Stimulated activated CD4-positive, alpha-beta T cell treated with anti-CD3 and anti-CD28 coated beads, Interleukin-1b, Interleukin-23, amount 100 ng/mL, for 48 hours (primary cell): ENCODE results near the gene ITGB5.
"Not testable (repeated sequence)": the region's sequence is repeated elsewhere in the genome, so short reads cannot be mapped to it uniquely, and the experiment has no call there.

Experiments used
- DNase-seq: peaks from one replicate; pipeline ENCODE4 v3.0.0-alpha.2; 2020

ITGB5 gene

GRCh38 chr3:124809039-124809438 is 78.1 kb downstream of the ITGB5 start:
- DNase-seq = no peak

GRCh38 chr3:124805671-124806070 is 81.5 kb downstream of the ITGB5 start:
- no peak for DNase-seq

GRCh38 chr3:124804875-124805274 is 82.3 kb downstream of the ITGB5 start:
- DNase-seq = no peak

GRCh38 chr3:124802702-124803101 is 84.5 kb downstream of the ITGB5 start:
- DNase-seq = no peak

DNA sequence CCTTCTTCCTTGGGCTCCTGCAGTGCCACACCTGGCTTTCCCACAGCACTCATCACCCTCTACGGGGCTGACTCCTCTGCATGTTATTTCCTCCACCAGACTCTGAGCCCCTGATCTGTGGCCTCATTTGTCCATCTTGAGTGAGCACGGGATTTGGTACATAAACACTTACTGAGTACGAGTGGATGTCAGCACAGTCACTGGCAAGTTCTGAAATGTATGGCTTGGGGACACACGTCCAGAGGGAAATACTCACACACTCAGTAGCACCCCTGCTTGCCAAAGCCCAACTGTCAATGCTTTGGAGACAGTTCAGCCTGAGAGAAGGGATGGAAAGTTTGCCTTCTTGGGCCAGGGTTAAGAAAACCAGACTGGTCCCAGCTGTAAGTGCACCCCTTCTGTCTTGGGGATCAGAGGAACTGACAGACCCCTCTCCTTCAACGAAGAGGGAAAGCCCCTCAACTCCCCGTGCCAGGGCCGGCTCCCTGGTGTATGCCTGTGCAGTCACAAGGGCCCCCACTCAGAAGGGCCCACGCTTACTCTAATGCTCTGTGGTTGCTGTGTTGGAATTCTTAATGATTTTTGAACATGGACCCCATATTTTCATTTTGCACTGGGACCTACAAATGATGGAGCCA is 85.0 kb downstream of the ITGB5 start:
- no peak for DNase-seq

GRCh38 chr3:124800511-124801258 is 86.5 kb downstream of the ITGB5 start:
- no peak for DNase-seq

- DNase-seq = no peak
Observed at GRCh38 chr3:124800076-124800475, 87.1 kb downstream of the ITGB5 start.

GRCh38 chr3:124799676-124800075 is 87.5 kb downstream of the ITGB5 start:
- DNase-seq = no peak

DNA sequence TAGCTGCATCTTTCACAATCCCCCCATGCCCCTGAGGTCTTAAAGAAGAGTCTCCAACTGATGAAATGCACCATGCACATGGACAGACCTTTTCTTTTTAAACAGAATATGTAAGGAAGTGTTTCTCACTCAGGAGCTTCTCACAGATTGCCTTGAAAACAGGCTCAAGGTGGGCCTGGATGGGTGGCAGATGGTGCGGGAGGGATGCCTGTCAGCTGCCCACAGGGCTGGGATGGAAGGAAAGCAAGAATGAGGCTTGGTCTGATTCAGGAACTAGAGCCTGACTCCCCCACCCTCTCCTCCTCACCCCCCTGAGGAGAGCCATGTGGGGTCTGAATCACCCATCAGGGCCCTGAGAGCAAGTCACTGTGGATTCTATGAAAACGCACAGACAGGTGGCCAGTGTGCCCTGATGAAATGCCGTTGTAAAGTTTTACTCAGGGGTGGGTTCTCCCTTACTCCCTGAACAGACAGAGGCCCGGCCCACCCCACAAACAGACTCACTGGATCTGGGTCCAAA is 89.7 kb downstream of the ITGB5 start:
- DNase-seq = no peak

DNA sequence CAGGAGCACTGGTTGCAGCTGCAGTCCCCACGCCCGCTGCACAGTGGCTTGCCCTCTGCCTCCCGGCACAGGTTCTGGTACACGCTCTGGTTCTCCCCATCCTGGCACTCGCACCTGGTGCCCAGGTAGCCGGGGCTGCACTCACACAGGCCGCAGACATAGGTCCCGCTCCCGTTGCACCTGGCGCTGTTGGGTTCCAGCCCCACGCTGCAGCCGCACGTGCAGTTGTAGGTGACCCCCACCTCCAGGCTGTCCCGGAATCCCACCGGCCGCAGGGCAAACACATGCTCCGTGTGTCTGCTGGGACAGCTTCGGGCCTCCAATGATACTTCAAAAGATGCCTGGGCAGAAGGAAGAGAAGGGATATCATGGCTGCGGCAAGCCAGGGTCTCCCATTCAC is 90.7 kb downstream of the ITGB5 start:
- DNase-seq = no peak

DNA sequence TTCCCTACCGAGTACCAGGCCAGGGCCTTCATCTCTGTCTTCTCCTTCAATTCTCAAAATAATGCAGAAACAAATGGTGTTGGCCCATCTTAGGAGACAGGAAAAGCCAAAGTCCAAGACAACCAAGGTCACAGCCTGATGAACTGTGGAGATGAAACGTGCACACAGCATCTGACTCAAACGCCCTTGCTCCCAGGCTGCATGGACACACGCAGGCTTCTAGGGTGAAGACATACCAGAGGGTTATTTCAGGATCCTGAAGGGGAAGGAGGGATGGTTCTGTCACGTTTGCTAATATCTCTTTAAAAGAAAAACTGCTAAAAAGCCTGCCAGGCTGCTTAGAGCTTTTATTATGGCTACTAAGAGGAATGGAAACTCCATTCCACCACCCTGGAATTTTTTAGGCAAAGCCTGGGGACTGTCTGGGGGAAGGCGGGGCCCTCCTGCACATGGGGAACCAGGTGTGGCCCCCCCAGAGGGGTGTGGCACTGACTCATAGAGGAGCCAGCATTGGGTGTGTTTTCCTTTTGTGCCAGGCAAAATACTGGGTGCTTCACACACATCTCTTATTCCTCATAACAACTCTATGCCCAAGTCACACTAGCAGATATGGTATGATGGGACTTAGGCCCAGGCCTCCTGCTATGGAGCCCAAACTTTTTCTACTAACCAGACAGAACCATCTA is 94.0 kb downstream of the ITGB5 start:
- DNase-seq = no peak

DNA sequence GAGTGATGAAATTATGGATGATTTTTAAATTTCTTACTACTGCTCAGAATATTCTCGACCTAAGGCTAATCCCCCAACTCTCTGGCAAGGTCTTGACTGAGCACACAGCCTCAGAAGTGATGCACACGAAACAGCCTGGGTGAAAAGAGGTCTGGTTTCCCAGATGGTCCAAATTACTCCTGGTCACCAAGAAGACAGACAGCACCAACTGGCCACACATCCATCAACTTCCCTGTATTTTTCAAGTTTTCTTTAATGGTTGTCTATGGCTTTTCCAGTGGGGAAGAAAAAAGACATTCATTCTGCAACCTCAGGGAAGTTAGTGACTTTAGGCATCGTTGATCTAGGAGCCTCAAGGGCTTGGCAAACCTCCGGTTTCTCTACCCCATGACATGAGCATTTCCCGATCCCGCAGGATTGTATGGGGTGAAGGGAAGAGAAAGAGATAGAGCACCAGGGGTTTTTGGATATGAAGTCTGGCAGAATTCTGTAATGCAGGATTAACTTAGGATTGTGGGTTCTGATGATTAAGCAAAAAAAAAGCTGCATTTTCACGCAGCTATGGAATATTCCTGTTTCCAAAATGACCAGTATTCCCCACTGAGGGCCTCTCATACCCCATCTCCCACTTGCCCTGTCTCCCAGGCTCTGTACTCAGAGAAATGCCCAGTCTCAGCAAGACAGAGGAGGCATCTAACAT is 94.7 kb downstream of the ITGB5 start:
- no peak for DNase-seq

DNA sequence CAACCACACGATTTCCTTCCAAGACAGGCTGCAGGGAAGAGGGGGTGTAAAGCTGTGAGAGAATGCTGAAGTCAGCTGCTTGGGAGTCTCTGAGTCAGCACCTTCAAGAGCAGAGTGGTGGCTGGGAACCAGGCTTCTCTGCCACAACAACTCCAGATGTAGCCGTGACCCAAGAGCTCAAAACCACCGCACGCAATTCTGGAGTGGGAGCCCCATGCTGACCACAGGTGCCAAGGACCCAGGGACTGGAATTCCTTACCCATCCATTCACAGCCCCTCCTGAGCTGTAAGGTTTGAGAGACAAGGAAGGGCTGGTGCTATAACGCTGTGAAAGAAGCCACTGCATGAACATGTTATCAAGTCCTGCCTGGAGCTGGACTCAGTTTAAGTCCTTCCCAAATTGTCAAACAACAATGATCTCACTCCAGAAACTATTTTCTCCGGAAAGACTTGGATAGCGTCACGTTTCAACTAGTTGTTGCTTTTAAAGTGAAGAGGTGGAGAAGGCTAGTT is 95.5 kb downstream of the ITGB5 start:
- DNase-seq = no peak

DNA sequence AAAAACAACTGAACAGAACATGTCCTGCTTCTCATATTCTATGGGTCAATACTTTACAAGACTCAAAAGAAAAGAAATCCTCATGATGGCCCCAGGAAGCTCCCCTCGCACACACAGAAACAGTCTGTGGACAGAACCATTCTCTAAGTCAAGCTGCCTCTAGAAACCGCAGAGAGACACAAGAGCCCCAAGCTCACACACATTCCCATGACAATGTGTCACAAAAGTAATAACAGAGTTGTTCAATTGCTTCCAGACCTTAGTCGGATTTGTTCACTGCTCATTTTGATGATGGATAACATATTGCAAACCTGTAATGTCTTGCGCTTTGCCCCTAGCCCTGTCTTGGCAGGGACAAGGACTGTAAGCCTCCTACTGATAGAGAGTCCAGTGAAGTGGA is 96.0 kb downstream of the ITGB5 start:
- no peak for DNase-seq

DNA sequence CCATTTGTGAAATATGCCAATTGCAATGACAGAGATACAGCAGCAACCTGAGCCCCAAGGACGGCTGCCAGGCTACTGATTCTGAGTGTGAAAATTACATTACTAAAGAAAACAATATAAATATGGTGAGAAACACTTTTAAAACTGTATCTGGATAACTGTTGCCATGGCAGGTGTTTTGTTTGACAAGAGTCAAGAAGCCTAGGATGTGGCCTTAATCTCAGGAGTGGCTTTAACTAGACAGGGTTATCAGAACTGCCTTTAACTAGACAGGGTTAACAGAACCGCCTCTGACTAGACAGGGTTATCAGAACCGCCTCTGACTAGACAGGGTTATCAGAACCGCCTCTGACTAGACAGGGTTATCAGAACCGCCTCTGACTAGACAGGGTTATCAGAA is 98.1 kb downstream of the ITGB5 start:
- not testable (repeated sequence) for DNase-seq

DNA sequence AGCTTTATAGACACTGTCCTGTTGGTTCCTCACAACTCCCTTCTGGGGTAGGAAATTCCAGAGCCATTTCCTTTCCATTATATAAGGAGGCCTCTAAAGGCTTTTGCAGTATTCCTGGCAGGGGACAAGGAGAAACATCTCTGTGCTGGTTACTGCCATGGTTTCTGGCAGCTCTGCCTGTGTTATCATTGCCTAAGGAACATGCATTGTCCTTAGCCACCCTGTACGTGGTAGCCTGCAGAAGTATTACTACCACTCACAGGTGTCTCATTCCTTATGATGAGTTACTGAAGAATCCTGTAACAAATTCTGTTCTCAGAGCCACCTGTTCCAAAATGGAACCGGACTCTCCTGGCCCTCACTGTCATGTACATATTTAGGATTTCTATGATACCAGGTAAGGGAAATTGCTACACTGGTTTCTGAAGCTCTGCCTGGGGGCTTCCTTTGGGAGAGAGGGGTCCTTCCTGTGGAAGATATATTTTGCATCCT is 98.9 kb downstream of the ITGB5 start:
- no peak for DNase-seq

- no peak for DNase-seq
Observed at GRCh38 chr3:124787476-124788195, 99.5 kb downstream of the ITGB5 start.

GRCh38 chr3:124786511-124787241 is 100.5 kb downstream of the ITGB5 start:
- no peak for DNase-seq

- DNase-seq = no peak
Observed at GRCh38 chr3:124785973-124786372, 101.2 kb downstream of the ITGB5 start.

- no peak for DNase-seq
Observed at GRCh38 chr3:124784686-124785382, 102.3 kb downstream of the ITGB5 start.

DNA sequence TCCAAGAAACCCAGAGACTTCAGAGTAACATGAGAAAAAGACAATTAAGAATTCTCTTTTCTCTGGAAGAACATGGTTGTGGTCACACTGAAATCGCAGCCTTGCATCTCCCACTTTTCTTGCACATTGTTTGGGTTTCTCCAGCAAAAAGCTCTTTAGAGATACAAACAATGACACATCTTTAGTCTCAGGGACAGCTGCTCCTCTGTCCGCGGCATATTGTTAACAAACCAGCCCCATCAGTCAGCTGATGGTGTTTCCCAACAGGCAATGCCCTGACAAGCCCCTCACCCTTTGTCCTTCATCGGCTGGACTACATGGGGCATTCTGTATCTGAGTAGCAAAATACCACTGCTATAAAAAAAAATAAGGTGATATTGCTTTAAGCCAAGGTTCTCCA is 103.5 kb downstream of the ITGB5 start:
- DNase-seq = no peak
